Measurements from ENCODE around the gene MCUB. TPM values are rescaled to one million over a fixed set of nuclear protein-coding genes. Genes with fewer than 3 reads are reported as not detected.
A peak's percentile ranks its signal among the peaks of the same experiment; 100 is the strongest.

The MCUB gene
- total and polyA plus RNA-seq, 2 donors (not counting 3 experiments of a cell fraction or from before 2014, with no cell fraction given) = 32.5 to 53.8 TPM

- Histone ChIP-seq H3K4me1 (ENCODE audit: control insufficient read depth, extremely low read depth, insufficient read depth, low read length) (peaks cover 14% of the 10 kb centered on the region), H3K79me2 (ENCODE audit: control insufficient read depth, insufficient read depth, low read length) (peaks cover 13% of the 10 kb centered on the region), H3K36me3 (ENCODE audit: control insufficient read depth in 2 of 2, extremely low read depth in 1 of 2, insufficient read depth in 2 of 2, low read length in 2 of 2) (no peaks in the 10 kb centered on the region), H3K4me2 (ENCODE audit: insufficient read depth, low read length) (peak within 1 kb of the TSS; percentile 76), H3K4me3 (replicated peaks in 1 of 3; ENCODE audit: insufficient read depth in 1 of 3, low read depth in 1 of 3, low read length in 3 of 3) (peak within 1 kb of the TSS; percentile 81 to 93 (median 83)), H3K9ac (replicated peaks; ENCODE audit: extremely low read depth, insufficient read depth, low read length) (peak within 1 kb of the TSS; percentile 95), H3K9me1 (replicated peaks; ENCODE audit: control insufficient read depth, extremely low read depth, insufficient read depth, low read length) (no peaks in the 10 kb centered on the region), H2AFZ (ENCODE audit: low read depth, low read length) (peak within 1 kb of the TSS; percentile 95), H3K27me3 (ENCODE audit: control insufficient read depth in 2 of 2, insufficient read depth in 2 of 2, low read length in 2 of 2) (no peaks in the 10 kb centered on the region), H4K20me1 (replicated peaks; ENCODE audit: control insufficient read depth, extremely low read depth, insufficient read depth, low read length) (no peaks in the 10 kb centered on the region), H3K27ac (ENCODE audit: insufficient read depth, low read depth, low read length) (peak within 1 kb of the TSS; percentile 72), H3K9me3 (replicated peaks; ENCODE audit: control insufficient read depth, insufficient read depth, low read length) (no peaks in the 10 kb centered on the region)
- DNase-seq (ENCODE audit: low read depth, low spot score) (peak; percentile 80), FAIRE-seq (peak; percentile 12)
- CTCF ChIA-PET = interaction anchor here (0.6 to 4.5 kb wide), 17 partner anchors 10 to 280 kb away, joined by 3 to 16 read pairs (median 3); partner anchors contain the start of genes CFI, PLA2G12A and SEC24B
- intact Hi-C loops (cut with micrococcal nuclease) (loop anchor here (1.0 to 2.0 kb wide), 10 partner anchors 27 to 280 kb away; partner anchors contain the start of genes GAR1, MCUB, PLA2G12A and SEC24B), dilution Hi-C loops (cut with MboI; ENCODE audit: extremely low pct_ligation_motif_present, low sequenced_read_pairs) (no loop called here)
- no TSS peak for BruUV-seq (replicated peaks)
- TF ChIP-seq POLR2AphosphoS5 (IDR thresholded peaks at IDR 0.05; ENCODE audit: insufficient read depth, low read depth, low read length) (peak; percentile 54), MYC (IDR thresholded peaks at IDR 0.05; ENCODE audit: low read depth, low read length) (no peak), JUN (IDR thresholded peaks at IDR 0.05; ENCODE audit: borderline replicate concordance, insufficient read depth, insufficient read length, low read depth) (no peak), EZH2 (IDR thresholded peaks at IDR 0.05; ENCODE audit: borderline replicate concordance, low read depth, low read length, severe bottlenecking) (no peak), MAX (IDR thresholded peaks at IDR 0.05; ENCODE audit: insufficient read depth, insufficient read length) (no peak), FOS (IDR thresholded peaks at IDR 0.05; ENCODE audit: borderline replicate concordance, insufficient read depth, low read length) (no peak), POLR2A (IDR thresholded peaks at IDR 0.05; ENCODE audit: low read depth, low read length) (peak; percentile 67), GATA2 (IDR thresholded peaks at IDR 0.05; ENCODE audit: insufficient read depth, insufficient read length, low read depth, low read length) (no peak), CTCF (IDR thresholded peaks at IDR 0.05; ENCODE audit: extremely low read depth in 1 of 2, insufficient read depth in 1 of 2, low read depth in 1 of 2, low read length in 2 of 2) (peak; percentile 69 to 81)
- POLR2A ChIA-PET = interaction anchor here (0.5 kb wide), 2 partner anchors 121 to 1700 kb away, joined by 3 to 4 read pairs; no protein-coding TSS in a partner anchor
Measured at GRCh38 chr4:109702950-109703663, 143.1 kb downstream of the MCUB start, which contains the start of gene CASP6. Gene CASP6, minus strand, starts transcription at chr4:109703445. Its CDS starts 50 bp downstream, at chr4:109703395.

Data from endothelial cell of umbilical vein (primary cell).